Epithelial cell of esophagus (primary cell): Measurements from ENCODE around the gene NIT1.

ENCODE experiments used
- DNase-seq: peaks from one replicate; pipeline ENCODE4 v3.0.0; 2010; ENCODE audit warnings: low read depth
- H3K4me3 ChIP-seq: 2 replicates; pipeline ENCODE4 v1.5.1; 2011; ENCODE audit warnings: mild to moderate bottlenecking, low read length, control low read depth
- CTCF ChIP-seq: IDR thresholded peaks from 2 replicates; pipeline ENCODE4 v1.5.1; 2011; ENCODE audit warnings: low read depth, mild to moderate bottlenecking, low read length, control low read depth, inconsistent platforms; ENCODE audit not compliant: insufficient read depth; ENCODE audit errors: missing control alignments

The NIT1 gene

GRCh38 chr1:161122967-161123366 is 5.1 kb downstream of the NIT1 start:
- DNase-seq = no peak
- no peak for TF ChIP-seq CTCF
- H3K4me3 ChIP-seq = no peak overlapping the region

GRCh38 chr1:161127649-161128048 is 9.7 kb downstream of the NIT1 start:
- DNase-seq = no peak
- H3K4me3 ChIP-seq = no peak overlapping the region
- TF ChIP-seq CTCF = no peak

- TF ChIP-seq CTCF = no peak
- no peak overlapping the region for H3K4me3 ChIP-seq
- no peak for DNase-seq
Observed at GRCh38 chr1:161128591-161129420, 10.9 kb downstream of the NIT1 start.

DNA sequence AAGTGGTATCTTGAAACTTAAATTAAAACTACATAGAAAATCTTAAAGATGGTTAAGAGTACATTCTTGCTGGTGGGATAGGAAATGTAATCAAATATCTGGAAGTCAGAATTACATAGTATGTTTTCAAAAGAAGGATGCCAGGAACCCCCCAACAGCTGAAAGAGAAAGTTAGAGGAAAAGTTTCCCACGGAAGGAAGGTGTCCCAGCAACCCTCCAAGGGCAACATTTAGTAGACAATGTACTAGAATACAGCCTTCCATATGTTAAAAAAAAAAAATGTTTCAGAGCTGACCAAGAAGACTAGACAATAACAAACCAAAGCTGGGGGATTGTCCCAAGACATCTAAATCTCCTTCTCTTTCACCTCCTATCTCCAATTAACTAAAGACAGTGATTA is 12.4 kb downstream of the NIT1 start:
- no peak overlapping the region for H3K4me3 ChIP-seq
- no peak for TF ChIP-seq CTCF
- no peak for DNase-seq

- TF ChIP-seq CTCF = no peak
- DNase-seq = no peak
- peak overlapping the region; percentile 78 for H3K4me3 ChIP-seq
Observed at GRCh38 chr1:161131523-161132409, 13.9 kb downstream of the NIT1 start.

- H3K4me3 ChIP-seq = peak within 1 kb of the TSS; percentile 78
- peak; percentile 96 for DNase-seq
- TF ChIP-seq CTCF = no peak
Observed at GRCh38 chr1:161132410-161133219, 14.7 kb downstream of the NIT1 start, which contains the start of gene DEDD. TSS of gene DEDD (minus strand) at chr1:161132667. CDS start at chr1:161124462, 8,205 bp downstream.
